Stimulated activated CD4-positive, alpha-beta T cell treated with anti-CD3 and anti-CD28 coated beads, TNF-alpha, amount 100 ng/mL, for 24 hours (primary cell): Measurements from ENCODE around the gene LRRC46.

Source experiments
- DNase-seq, 3 experiments: peaks; one replicate each; pipeline ENCODE4 v3.0.0-alpha.2; 2020; ENCODE audit warnings: low read depth in 3 of 3

Gene LRRC46

GRCh38 chr17:47831003-47831933 is at the start of gene LRRC46, which contains the start of gene MRPL10:
LRRC46 (plus strand) TSS chr17:47831670; CDS start chr17:47831990, 320 bp downstream.
MRPL10 (minus strand) TSS chr17:47831541; CDS start chr17:47831511, 30 bp downstream.
- peak; percentile 89 to 94 (median 90) for DNase-seq

- DNase-seq = peak in 1 of 3 experiments; percentile 12
These were observed 45.8 kb upstream of the LRRC46 start for GRCh38 chr17:47785538-47786123.

- peak; percentile 19 to 60 (median 44) for DNase-seq
These were observed 41.6 kb upstream of the LRRC46 start for GRCh38 chr17:47789611-47790561.

- no peak for DNase-seq
These were observed 40.4 kb upstream of the LRRC46 start for GRCh38 chr17:47791025-47791424.

- no peak for DNase-seq
These were observed 39.0 kb upstream of the LRRC46 start for GRCh38 chr17:47792457-47792856.

GRCh38 chr17:47792979-47793378 is 38.5 kb upstream of the LRRC46 start:
- DNase-seq = no peak

GRCh38 chr17:47797797-47798196 is 33.7 kb upstream of the LRRC46 start:
- DNase-seq = no peak

- DNase-seq = no peak
These were observed 30.8 kb upstream of the LRRC46 start for GRCh38 chr17:47800686-47801085.

- no peak for DNase-seq
These were observed 30.2 kb upstream of the LRRC46 start for GRCh38 chr17:47801176-47801765.

- no peak for DNase-seq
These were observed 29.6 kb upstream of the LRRC46 start for GRCh38 chr17:47801906-47802305.

- DNase-seq = peak; percentile 20 to 61 (median 37)
These were observed 29.0 kb upstream of the LRRC46 start for GRCh38 chr17:47802341-47803022.

GRCh38 chr17:47803201-47803600 is 28.3 kb upstream of the LRRC46 start:
- no peak for DNase-seq

- DNase-seq = no peak
These were observed 27.7 kb upstream of the LRRC46 start for GRCh38 chr17:47803751-47804150.

- no peak for DNase-seq
These were observed 27.0 kb upstream of the LRRC46 start for GRCh38 chr17:47804461-47804860.

- DNase-seq = no peak
These were observed 25.2 kb upstream of the LRRC46 start for GRCh38 chr17:47806026-47806912.

- DNase-seq = no peak
These were observed 24.6 kb upstream of the LRRC46 start for GRCh38 chr17:47806913-47807255.

- DNase-seq = no peak
These were observed 24.0 kb upstream of the LRRC46 start for GRCh38 chr17:47807421-47807820.

- DNase-seq = no peak
These were observed 23.2 kb upstream of the LRRC46 start for GRCh38 chr17:47808036-47808829.
